ENCODE data around the gene PIPOX.

The PIPOX gene

GRCh38 chr17:29103341-29103740, 60.4 kb downstream of the PIPOX start:
- no peak for FAIRE-seq
